ENCODE measurements around the gene H3-3A. TPM values are rescaled to one million over a fixed set of nuclear protein-coding genes. Genes with fewer than 3 reads are reported as not detected.
A peak's percentile ranks its signal among the peaks of the same experiment; 100 is the strongest.

H3-3A gene
- total RNA-seq, 1 experiment from 2014 or later, result 1,129 TPM

- H3K4me3 Mint-ChIP-seq, result peak overlapping the region; percentile 90 to 100
- Histone ChIP-seq H2BK12ac (ENCODE audit: insufficient read length, low read depth, low read length) (no peak overlapping the region), H3K9me3 (ENCODE audit: control insufficient read depth, low read depth, low read length) (no peaks in the 10 kb centered on the region), H4K20me1 (ENCODE audit: control insufficient read depth, insufficient read depth, insufficient read length) (no peaks in the 10 kb centered on the region), H3K18ac (ENCODE audit: insufficient read length, low read depth, low read length) (peak overlapping the region; percentile 94), H3K4me1 (ENCODE audit: insufficient read depth, low read length) (no peaks in the 10 kb centered on the region), H3T11ph (ENCODE audit: low read length) (no peak overlapping the region), H3K9ac (ENCODE audit: extremely low read depth, insufficient read length, low read length) (peak overlapping the region; percentile 85), H3K79me2 (ENCODE audit: insufficient read depth, low read length) (peaks cover 33% of the 10 kb centered on the region), H3K4me2 (ENCODE audit: insufficient read depth, insufficient read length, low read length) (peak overlapping the region; percentile 89), H2BK120ac (ENCODE audit: low read depth, low read length, poor library complexity, severe bottlenecking) (no peak overlapping the region), H3K23ac (ENCODE audit: insufficient read length, low read depth, low read length) (no peak overlapping the region), H4K91ac (ENCODE audit: insufficient read length, low read depth, low read length) (no peak overlapping the region), H3K14ac (ENCODE audit: insufficient read depth, low read length) (peak overlapping the region; percentile 95; the same call in 1 of the 2 replicates), H2BK5ac (ENCODE audit: insufficient read length, low read length) (peak overlapping the region; percentile 23), H2AFZ (ENCODE audit: low read length) (no peak overlapping the region), H4K8ac (replicated peaks; ENCODE audit: insufficient read length, low read depth, low read length) (no peak overlapping the region), H2BK15ac (ENCODE audit: low read depth, low read length) (no peak overlapping the region), H3K27ac (ENCODE audit: insufficient read length, low read depth, low read length) (peak overlapping the region; percentile 31), H3K56ac (ENCODE audit: insufficient read length, low read depth, low read length) (no peak overlapping the region), H2BK20ac (ENCODE audit: low read depth, low read length, poor library complexity, severe bottlenecking) (no peak overlapping the region), H4K5ac (ENCODE audit: insufficient read length, low read depth, low read length) (no peak overlapping the region), H3K4ac (ENCODE audit: low read depth, low read length) (no peak overlapping the region; the same call in 1 of the 2 replicates), H2AK5ac (ENCODE audit: insufficient read length, low read length) (no peak overlapping the region), H3K23me2 (ENCODE audit: insufficient read length, low read depth, low read length, poor library complexity, severe bottlenecking) (peaks cover 13% of the 10 kb centered on the region), H3K27me3 (ENCODE audit: insufficient read depth, low read length) (no peaks in the 10 kb centered on the region), H3K79me1 (ENCODE audit: insufficient read depth, low read depth, low read length, poor library complexity, severe bottlenecking) (peaks cover 2% of the 10 kb centered on the region)
- H3K36me3 Mint-ChIP-seq (ENCODE audit: insufficient read depth in 1 of 3, low read depth in 3 of 3), result peaks cover 36 to 61% (median 51%) of the 10 kb centered on the region in 3 experiments
- TF ChIP-seq CTCF (conservative IDR thresholded peaks at IDR 0.05), result no peak
- peaks cover 0 to 7% of the 10 kb centered on the region in 2 experiments; a peak in 2 of 5 replicates for H3K9me3 Mint-ChIP-seq
- WGBS (ENCODE audit: extremely low coverage, insufficient read length, low lambda C conversion rate), result no CpG with 5 or more reads among the region's 100 CpGs
- peak overlapping the region; percentile 96 to 98 (median 98) for H3K27ac Mint-ChIP-seq
- peaks cover 28 to 30% of the 10 kb centered on the region in 2 experiments for H3K4me1 Mint-ChIP-seq
- no peaks in the 10 kb centered on the region; the same call in 1 of the 2 replicates for H3K27me3 Mint-ChIP-seq (ENCODE audit: low read depth)
- peak; percentile 78 for DNase-seq
Observed at GRCh38 chr1:226061841-226062557, 517 bp upstream of the H3-3A start.
